ENCODE measurements around the gene HOXD12. TPM values are rescaled to one million over a fixed set of nuclear protein-coding genes. Genes with fewer than 3 reads are reported as not detected.

HOXD12 gene
- total RNA-seq, 3 donors from 2014 or later (not counting 1 experiment from before 2014, with no cell fraction given) = not detected

GRCh38 chr2:176120364-176121189 is 21.0 kb downstream of the HOXD12 start:
- intact Hi-C loops (cut with micrococcal nuclease) = loop anchor here (5.0 kb wide), 1 partner anchor 33 kb away; no protein-coding TSS in a partner anchor
- Mint-ChIP-seq H3K27ac (no peak overlapping the region), H3K9me3 (peaks cover 2% of the 10 kb centered on the region in 2 donors), H3K4me3 (no peak overlapping the region), H3K27me3 (ENCODE audit: low read depth in 2 of 2) (peaks cover 74 to 79% of the 10 kb centered on the region in 2 donors), H3K36me3 (peaks cover 14% of the 10 kb centered on the region), H3K4me1 (peaks cover 9 to 11% of the 10 kb centered on the region in 2 donors)
- Histone ChIP-seq H3K27ac (ENCODE audit: low read length) (no peak overlapping the region), H3K4me3 (ENCODE audit: low read length) (no peak overlapping the region), H3K4me1 (ENCODE audit: control insufficient read depth, insufficient read depth, low read length) (peaks cover 13% of the 10 kb centered on the region), H3K36me3 (ENCODE audit: control insufficient read depth, insufficient read depth, low read length) (no peaks in the 10 kb centered on the region), H3K9me3 (ENCODE audit: control insufficient read depth, insufficient read depth, low read length) (peaks cover 13% of the 10 kb centered on the region), H3K27me3 (ENCODE audit: control insufficient read depth, insufficient read depth, low read length) (peaks cover 87% of the 10 kb centered on the region)
- ATAC-seq = no peak
- WGBS (ENCODE audit: insufficient coverage) = 10% methylated on average over 10 of the region's 13 CpGs
- TF ChIP-seq CTCF (IDR thresholded peaks at IDR 0.05) = no peak
- no peak for DNase-seq

GRCh38 chr2:176121190-176122051 is 21.8 kb downstream of the HOXD12 start:
- DNase-seq = no peak
- Histone ChIP-seq H3K27me3 (ENCODE audit: control insufficient read depth, insufficient read depth, low read length) (peaks cover 86% of the 10 kb centered on the region), H3K4me3 (ENCODE audit: low read length) (no peak overlapping the region), H3K4me1 (ENCODE audit: control insufficient read depth, insufficient read depth, low read length) (peaks cover 13% of the 10 kb centered on the region), H3K9me3 (ENCODE audit: control insufficient read depth, insufficient read depth, low read length) (peaks cover 13% of the 10 kb centered on the region), H3K27ac (ENCODE audit: low read length) (no peak overlapping the region), H3K36me3 (ENCODE audit: control insufficient read depth, insufficient read depth, low read length) (no peaks in the 10 kb centered on the region)
- no peak for TF ChIP-seq CTCF (IDR thresholded peaks at IDR 0.05)
- Mint-ChIP-seq H3K4me3 (no peak overlapping the region), H3K27me3 (ENCODE audit: low read depth in 2 of 2) (peaks cover 78 to 80% of the 10 kb centered on the region in 2 donors), H3K36me3 (peaks cover 14% of the 10 kb centered on the region), H3K4me1 (peaks cover 9 to 11% of the 10 kb centered on the region in 2 donors), H3K27ac (no peak overlapping the region), H3K9me3 (peaks cover 2% of the 10 kb centered on the region in 2 donors)
- 14% methylated on average over 50 of the region's 53 CpGs for WGBS (ENCODE audit: insufficient coverage)
- intact Hi-C loops (cut with micrococcal nuclease) = loop anchor here (5.0 kb wide), 1 partner anchor 34 kb away; no protein-coding TSS in a partner anchor
- no peak for ATAC-seq

- no peak for TF ChIP-seq CTCF (IDR thresholded peaks at IDR 0.05)
- Histone ChIP-seq H3K27me3 (ENCODE audit: control insufficient read depth, insufficient read depth, low read length) (peaks cover 86% of the 10 kb centered on the region), H3K4me3 (ENCODE audit: low read length) (no peak overlapping the region), H3K4me1 (ENCODE audit: control insufficient read depth, insufficient read depth, low read length) (peaks cover 13% of the 10 kb centered on the region), H3K27ac (ENCODE audit: low read length) (no peak overlapping the region), H3K9me3 (ENCODE audit: control insufficient read depth, insufficient read depth, low read length) (peaks cover 8% of the 10 kb centered on the region), H3K36me3 (ENCODE audit: control insufficient read depth, insufficient read depth, low read length) (no peaks in the 10 kb centered on the region)
- DNase-seq = no peak
- H3K27me3 Mint-ChIP-seq (ENCODE audit: low read depth in 2 of 2) = peaks cover 78 to 79% of the 10 kb centered on the region in 2 donors
- intact Hi-C loops (cut with micrococcal nuclease) = loop anchor here (5.0 kb wide), 1 partner anchor 35 kb away; no protein-coding TSS in a partner anchor
- H3K4me3 Mint-ChIP-seq = peak overlapping the region; percentile 80
- peaks cover 2% of the 10 kb centered on the region in 2 donors for H3K9me3 Mint-ChIP-seq
- ATAC-seq = peak in 2 of 3 donors; percentile 31 to 45
- no peak overlapping the region for H3K27ac Mint-ChIP-seq
- WGBS (ENCODE audit: insufficient coverage) = 7% methylated on average over 43 of the region's 47 CpGs
- H3K36me3 Mint-ChIP-seq = peaks cover 14% of the 10 kb centered on the region
- peaks cover 9 to 11% of the 10 kb centered on the region in 2 donors for H3K4me1 Mint-ChIP-seq
Observed at GRCh38 chr2:176122052-176122682, 22.6 kb downstream of the HOXD12 start.
